Rectal smooth muscle tissue (tissue), 1 donor: ENCODE results near the gene BMP7.

Experiments
- H3K27ac ChIP-seq: one replicate; pipeline ENCODE4 v1.7.0; 2013; ENCODE audit warnings: low read depth, low read length, inconsistent platforms
- H3K27me3 ChIP-seq: one replicate; pipeline ENCODE4 v1.7.0; 2013; ENCODE audit warnings: low read length; ENCODE audit not compliant: control insufficient read depth, insufficient read depth
- H3K36me3 ChIP-seq: one replicate; pipeline ENCODE4 v1.7.0; 2013; ENCODE audit warnings: low read length; ENCODE audit not compliant: control insufficient read depth, insufficient read depth
- H3K4me1 ChIP-seq: one replicate; pipeline ENCODE4 v1.7.0; 2013; ENCODE audit warnings: low read length; ENCODE audit not compliant: control insufficient read depth, insufficient read depth
- H3K4me3 ChIP-seq: one replicate; pipeline ENCODE4 v1.7.0; 2013; ENCODE audit warnings: low read length
- H3K9ac ChIP-seq: one replicate; pipeline ENCODE4 v1.7.0; 2013; ENCODE audit warnings: low read length

BMP7 gene

DNA sequence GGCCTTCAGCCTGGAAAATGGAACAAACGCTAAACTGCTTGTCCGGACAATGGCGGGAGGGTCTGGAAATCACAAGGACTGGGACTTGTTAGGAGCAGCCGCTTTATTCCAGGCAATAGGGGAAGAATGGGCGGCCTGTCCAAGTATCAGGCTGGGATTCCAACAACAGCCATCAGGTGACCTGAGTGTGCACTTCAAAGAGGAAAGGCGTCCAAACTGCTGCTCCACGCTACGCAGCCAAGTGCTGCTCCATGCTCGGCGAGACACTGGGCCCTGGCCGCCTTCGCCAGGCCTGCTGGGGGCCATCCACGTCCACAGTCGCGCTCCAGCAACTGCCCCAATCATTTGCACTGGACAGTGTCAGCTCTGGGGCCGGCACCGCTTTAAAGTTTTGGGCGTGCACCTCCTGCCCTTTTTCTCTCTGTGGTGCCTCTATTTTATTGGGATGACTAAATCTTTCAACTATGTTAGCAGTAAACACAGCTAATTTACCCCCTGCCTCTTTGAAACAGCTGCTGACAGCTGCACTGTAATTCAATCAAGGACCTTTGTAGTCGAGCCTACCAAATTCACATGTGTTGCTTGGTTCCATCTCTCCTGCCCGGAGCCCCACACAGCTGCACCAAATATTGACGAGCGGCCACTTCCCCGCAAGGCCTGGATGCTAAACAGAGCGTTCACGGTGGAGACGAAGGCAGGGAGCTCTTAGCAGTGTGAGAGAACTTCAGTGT, 98.3 kb downstream of the BMP7 start:
- Histone ChIP-seq H3K9ac (no peak overlapping the region), H3K4me3 (no peak overlapping the region), H3K27me3 (no peaks in the 10 kb centered on the region), H3K4me1 (peaks cover 3% of the 10 kb centered on the region), H3K27ac (peak overlapping the region; percentile 68), H3K36me3 (no peaks in the 10 kb centered on the region)

DNA sequence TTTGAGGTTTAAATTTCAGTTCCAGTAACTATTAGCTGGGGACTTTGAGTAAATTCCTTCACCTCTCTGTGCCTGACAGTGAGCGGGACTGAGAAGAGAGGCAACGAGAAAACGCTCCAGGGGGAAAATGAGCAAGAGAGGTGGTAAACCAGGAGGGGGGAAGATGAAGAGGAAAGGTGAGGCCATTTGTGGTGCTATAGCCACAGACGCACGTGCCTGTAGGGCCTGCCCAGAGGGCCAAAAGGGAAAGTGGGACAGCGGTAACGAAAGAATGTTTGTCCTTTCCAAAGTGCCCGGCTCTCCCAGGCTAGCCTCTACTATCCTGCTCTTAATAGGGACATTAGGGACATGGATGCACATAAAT, 99.2 kb downstream of the BMP7 start:
- no peaks in the 10 kb centered on the region for H3K27me3 ChIP-seq
- no peaks in the 10 kb centered on the region for H3K36me3 ChIP-seq
- H3K4me3 ChIP-seq = no peak overlapping the region
- peak overlapping the region; percentile 68 for H3K27ac ChIP-seq
- H3K4me1 ChIP-seq = peaks cover 3% of the 10 kb centered on the region
- H3K9ac ChIP-seq = no peak overlapping the region

DNA sequence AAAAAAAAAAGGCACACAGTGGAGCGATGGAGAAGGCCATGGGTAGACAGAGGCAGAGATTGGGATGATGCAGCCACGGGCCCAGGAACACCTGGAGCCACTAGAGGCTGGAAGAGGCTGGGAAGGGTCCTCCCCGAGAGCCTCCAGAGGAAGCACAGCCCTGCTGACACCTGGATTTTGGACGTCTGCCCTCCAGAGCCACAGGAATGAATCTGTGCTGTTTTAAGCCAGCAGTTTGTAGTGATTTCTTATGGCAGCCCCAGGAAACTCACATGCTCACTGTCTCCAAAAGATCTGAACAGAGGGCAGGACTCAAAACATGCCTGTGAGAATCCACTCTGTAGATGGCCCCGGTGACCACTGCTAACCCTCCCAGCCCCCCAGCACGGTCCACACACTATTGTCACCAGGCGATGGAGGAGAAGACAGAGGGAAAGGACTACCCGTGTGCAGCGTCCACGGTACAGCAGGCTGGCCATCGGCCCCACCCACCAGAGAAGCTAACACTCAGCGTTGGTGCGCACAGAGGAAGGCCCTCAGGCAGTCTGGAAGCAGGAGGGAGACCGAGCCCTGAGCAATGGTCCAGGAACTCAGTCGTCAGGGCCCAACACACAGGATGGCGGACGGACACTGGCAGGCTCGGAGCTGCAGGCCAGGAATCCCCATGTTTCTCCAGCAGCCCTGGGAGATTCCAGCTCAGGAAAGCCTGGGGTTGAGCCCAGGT, 99.7 kb downstream of the BMP7 start:
- peaks cover 3% of the 10 kb centered on the region for H3K4me1 ChIP-seq
- H3K27ac ChIP-seq = no peak overlapping the region
- no peak overlapping the region for H3K9ac ChIP-seq
- H3K27me3 ChIP-seq = no peaks in the 10 kb centered on the region
- no peak overlapping the region for H3K4me3 ChIP-seq
- no peaks in the 10 kb centered on the region for H3K36me3 ChIP-seq

DNA sequence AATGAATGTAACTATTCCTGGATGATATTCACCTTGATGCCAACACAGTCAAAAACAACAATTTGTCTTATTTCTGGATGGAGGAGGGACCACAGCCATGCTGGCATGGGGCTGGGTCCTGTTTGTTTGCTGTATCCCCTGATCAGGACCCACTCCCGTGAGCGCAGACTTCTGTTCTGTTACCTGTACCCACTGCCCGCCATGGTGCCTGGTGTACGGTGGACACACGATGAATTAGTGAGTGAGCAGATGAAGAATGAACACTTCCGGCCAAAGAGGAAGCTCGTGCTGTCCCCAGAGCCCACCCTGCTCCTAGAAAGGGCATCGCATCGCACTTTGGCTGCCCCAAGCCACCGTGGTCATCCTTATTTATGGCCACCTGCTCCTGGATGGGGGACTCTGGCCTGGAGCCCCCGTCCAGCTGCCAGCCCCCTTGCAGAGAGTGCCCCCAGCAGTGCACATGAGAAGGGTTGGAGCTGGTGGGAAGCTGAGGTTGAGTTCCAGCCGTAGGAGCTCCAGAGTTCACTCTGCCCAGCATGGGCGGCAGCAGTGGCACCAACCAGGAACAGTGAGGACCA, 100.9 kb downstream of the BMP7 start:
- peaks cover 3% of the 10 kb centered on the region for H3K4me1 ChIP-seq
- H3K9ac ChIP-seq = no peak overlapping the region
- no peaks in the 10 kb centered on the region for H3K27me3 ChIP-seq
- H3K36me3 ChIP-seq = no peaks in the 10 kb centered on the region
- no peak overlapping the region for H3K4me3 ChIP-seq
- H3K27ac ChIP-seq = no peak overlapping the region

DNA sequence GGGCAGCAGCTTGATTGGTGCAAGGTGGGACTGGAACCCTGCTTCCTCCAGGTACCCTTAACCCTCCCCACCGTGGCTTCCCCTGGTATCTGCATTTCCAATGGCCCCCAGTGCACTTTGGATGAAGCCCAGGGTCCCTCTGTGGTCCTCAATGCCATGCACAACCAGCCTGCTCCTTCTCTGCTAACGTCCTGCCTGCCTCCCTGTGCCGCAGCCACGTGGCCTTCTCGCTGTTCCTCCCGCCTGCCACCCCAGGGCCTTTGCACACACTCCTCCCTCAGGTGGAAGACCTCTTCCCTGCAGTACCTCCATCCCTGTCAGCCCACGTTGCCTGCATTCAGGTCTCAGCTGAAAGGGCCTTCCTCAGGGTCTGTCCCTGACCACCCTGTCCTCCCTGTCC, 101.6 kb downstream of the BMP7 start:
- Histone ChIP-seq H3K36me3 (no peaks in the 10 kb centered on the region), H3K4me1 (peaks cover 3% of the 10 kb centered on the region), H3K27me3 (no peaks in the 10 kb centered on the region), H3K4me3 (no peak overlapping the region), H3K27ac (no peak overlapping the region), H3K9ac (no peak overlapping the region)

DNA sequence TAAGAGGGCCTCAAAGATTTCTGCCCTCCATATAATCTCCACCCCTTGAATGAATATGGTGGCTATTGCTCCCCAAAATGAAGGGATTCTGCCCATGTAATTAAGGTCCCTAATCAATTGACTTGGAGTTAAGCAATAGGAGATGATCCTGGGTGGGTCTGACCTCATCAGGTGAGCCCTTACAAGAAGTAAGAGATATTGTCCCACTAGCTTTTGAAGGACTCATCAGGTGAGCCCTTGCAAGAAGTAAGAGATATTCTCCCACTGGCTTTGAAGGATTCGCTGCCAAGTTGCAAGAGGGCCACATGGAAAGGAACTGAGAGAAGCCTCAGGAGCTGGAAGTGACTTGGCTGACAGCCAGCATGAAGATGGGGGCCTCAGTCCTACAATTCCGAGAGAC, 103.4 kb downstream of the BMP7 start:
- H3K36me3 ChIP-seq = no peaks in the 10 kb centered on the region
- H3K4me3 ChIP-seq = no peak overlapping the region
- H3K27ac ChIP-seq = no peak overlapping the region
- no peaks in the 10 kb centered on the region for H3K27me3 ChIP-seq
- no peak overlapping the region for H3K9ac ChIP-seq
- peaks cover 3% of the 10 kb centered on the region for H3K4me1 ChIP-seq

DNA sequence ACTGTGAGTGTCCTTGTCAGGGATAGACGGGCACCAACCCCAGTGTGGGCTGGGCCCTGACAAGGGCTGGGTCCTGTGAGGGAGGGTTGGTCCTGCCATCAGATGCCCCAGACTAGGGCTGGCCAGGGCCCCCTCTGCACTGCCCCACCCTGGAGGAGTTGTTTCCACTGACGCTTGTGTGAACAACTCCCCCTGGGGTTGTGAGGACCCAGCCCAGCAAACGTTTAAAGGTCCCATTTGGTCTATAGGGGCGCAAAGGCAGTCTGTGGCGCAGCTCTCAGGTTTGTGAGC, 104.1 kb downstream of the BMP7 start:
- H3K36me3 ChIP-seq = no peaks in the 10 kb centered on the region
- H3K4me3 ChIP-seq = no peak overlapping the region

DNA sequence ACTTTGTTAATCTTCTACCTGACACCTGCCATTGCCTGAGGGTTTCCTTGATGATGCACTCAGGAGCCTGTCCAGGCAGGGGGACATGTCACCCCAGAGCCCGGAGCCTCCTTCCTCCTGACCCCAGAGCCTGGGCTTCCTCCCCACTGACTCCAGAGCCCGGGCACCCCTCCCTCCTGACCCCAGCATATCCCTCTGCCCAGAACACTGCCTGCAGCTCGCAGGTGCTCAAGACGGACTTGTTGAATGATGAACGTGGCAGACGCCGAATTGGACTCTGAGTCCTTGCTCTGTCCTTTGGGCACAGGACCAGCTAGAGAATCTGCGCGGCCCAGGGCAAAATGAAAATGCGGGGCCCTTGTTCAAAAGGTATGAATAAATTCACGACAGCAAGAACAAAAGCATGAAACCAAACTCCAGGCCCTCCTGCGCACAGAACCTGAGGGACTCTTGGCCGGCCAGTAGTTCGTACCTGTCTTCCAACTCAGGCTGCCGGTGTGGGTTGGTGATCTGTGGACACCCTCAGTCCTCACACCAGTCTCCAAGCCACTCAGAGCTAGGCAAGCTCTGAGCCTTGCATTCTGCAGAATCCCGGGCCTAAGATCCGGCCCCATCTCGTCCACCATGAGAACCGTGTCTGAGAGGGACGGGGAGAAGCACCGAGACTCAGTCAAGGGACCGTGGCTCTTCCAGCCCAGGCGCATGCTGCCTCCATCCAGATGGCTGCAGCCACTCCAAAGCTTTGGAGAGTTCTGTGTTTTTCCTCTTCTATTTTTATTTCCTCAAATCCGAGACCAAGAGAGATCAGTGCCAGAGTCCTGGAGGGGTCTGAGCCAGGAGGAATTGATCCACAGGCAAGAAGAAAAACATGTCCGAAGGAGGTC, 104.7 kb downstream of the BMP7 start:
- no peaks in the 10 kb centered on the region for H3K4me1 ChIP-seq
- no peak overlapping the region for H3K27ac ChIP-seq
- H3K9ac ChIP-seq = no peak overlapping the region
- H3K27me3 ChIP-seq = no peaks in the 10 kb centered on the region
- H3K36me3 ChIP-seq = no peaks in the 10 kb centered on the region
- no peak overlapping the region for H3K4me3 ChIP-seq

More for the DNA sequence above, 104.1 kb downstream of the BMP7 start:
- Histone ChIP-seq H3K4me1 (no peaks in the 10 kb centered on the region), H3K27ac (no peak overlapping the region), H3K9ac (no peak overlapping the region), H3K27me3 (no peaks in the 10 kb centered on the region)

DNA sequence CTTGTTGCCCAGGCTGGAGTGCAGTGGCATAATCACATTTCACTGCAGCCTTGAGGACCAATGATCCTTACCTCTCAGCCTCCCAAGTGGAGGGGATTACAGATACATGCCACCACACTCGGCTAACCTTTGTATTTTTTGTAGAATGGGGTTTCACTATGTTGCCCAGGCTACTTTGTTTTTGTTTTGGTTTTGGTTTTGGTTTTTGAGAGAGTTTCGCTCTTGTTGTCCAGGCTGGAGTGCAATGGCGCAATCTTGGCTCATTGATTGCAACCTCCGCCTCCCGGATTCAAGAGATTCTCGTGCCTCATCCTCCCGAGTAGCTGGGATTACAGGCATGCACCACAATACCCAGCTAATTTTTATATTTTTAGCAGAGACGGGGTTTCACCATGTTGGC, 105.5 kb downstream of the BMP7 start:
- H3K4me3 ChIP-seq = no peak overlapping the region
- no peaks in the 10 kb centered on the region for H3K36me3 ChIP-seq
- no peak overlapping the region for H3K27ac ChIP-seq
- H3K27me3 ChIP-seq = no peaks in the 10 kb centered on the region
- no peak overlapping the region for H3K9ac ChIP-seq
- no peaks in the 10 kb centered on the region for H3K4me1 ChIP-seq

DNA sequence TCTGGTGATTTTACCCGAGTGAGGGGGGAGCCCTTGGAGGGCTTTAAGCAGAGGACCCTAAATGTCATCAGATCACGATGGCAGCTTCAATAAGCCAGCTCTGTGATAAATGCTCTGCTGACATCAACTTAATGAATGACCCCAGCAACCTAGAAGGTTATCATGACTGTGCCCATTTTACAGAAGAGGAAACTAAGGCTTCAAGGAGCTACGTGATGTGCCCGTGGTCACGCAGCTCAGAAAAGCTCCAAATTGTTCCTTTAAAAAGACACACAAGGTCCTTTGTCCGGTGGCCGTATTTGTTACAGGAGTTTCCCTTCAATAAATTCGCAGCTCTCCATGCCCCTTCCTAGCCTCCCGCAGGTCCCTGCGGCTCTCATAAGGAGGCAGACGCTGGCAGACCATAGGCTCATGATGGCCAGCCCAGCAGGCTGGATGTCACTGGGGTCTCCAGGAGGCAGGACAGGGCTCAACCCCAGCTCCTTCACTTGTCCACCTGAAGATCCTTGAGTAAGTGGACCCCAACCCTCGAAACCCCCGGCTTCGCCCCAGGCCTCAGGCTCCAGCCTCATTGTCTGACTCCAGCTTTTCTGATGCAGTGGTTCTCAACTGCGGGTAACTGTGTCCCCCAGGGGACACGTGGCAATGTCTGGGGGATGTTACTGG, 106.4 kb downstream of the BMP7 start:
- no peak overlapping the region for H3K4me3 ChIP-seq
- H3K27ac ChIP-seq = no peak overlapping the region
- no peaks in the 10 kb centered on the region for H3K4me1 ChIP-seq

DNA sequence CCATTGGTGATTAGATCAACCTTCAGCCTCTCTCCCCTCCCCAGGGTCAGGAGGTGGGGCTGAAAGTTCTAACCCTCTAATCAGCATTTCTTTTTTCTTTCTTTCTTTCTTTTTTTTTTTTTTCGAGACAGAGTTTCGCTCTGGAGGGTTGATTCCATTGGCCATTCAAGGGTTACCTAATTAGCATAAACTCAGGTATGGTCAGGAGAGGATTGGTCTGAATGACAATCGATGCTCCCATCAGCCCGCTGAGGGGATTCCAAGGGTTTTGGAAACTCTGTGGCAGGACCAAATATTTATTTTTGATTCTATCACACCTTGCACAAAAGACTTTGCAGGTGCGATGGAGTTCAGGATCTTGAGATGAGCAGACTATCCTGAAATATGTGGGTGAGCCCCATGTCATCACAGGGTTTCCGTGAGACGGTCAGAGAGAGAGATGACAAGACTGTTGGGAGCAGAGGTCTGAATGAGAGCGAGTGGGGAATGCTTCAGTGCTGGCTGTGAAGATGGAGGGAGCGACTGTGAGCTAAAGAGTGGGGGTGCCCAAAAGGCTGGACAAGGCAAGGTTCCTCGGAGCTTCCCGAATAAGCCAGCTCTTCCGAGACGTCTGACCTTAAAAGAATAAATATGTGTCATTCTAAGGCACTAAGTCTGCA, 107.1 kb downstream of the BMP7 start:
- H3K9ac ChIP-seq = no peak overlapping the region
- H3K27ac ChIP-seq = no peak overlapping the region
- H3K36me3 ChIP-seq = no peaks in the 10 kb centered on the region
- H3K4me1 ChIP-seq = no peaks in the 10 kb centered on the region
- H3K27me3 ChIP-seq = no peaks in the 10 kb centered on the region
- no peak overlapping the region for H3K4me3 ChIP-seq

More for the DNA sequence above, 106.4 kb downstream of the BMP7 start:
- Histone ChIP-seq H3K9ac (no peak overlapping the region), H3K36me3 (no peaks in the 10 kb centered on the region), H3K27me3 (no peaks in the 10 kb centered on the region)
